H1 (cell line): ENCODE data around the gene TAF10. TPM values are rescaled to one million over a fixed set of nuclear protein-coding genes. Genes with fewer than 3 reads are reported as not detected.

ENCODE experiments used
- CTCF ChIA-PET: fragments of 300-600 bp; sonication (Branson Sonifier 250); formaldehyde crosslinking; loops from one replicate; lab custom pipeline; 2021; ENCODE audit not compliant: partially characterized antibody; lab: Charles Lee
- POLR2A ChIA-PET: fragments of 300-600 bp; sonication (Branson Sonifier 250); formaldehyde crosslinking; loops from one replicate; lab custom pipeline; 2021; ENCODE audit warnings: inconsistent platforms; ENCODE audit not compliant: partially characterized antibody; lab: Charles Lee
- DNase-seq, 2 experiments: peaks; one replicate each; pipeline versions ENCODE4 v3.0.0 to v3.0.0-alpha.2; 2010 to 2022; ENCODE audit warnings: low spot score in 2 of 2, low read depth in 1 of 2, mixed read lengths in 1 of 2
- FAIRE-seq: peaks from 2 replicates; lab custom pipeline; 2011; peaks lifted over from hg19 to GRCh38; lab: Jason Lieb, UNC
- H2AFZ ChIP-seq: 2 replicates; pipeline ENCODE4 v1.8.1; 2012; ENCODE audit warnings: low read length, inconsistent platforms
- H2AK5ac ChIP-seq: 2 replicates; pipeline ENCODE4 v1.6.1; 2013; ENCODE audit warnings: low read depth, low read length
- H2BK120ac ChIP-seq: replicated peaks from 2 replicates; pipeline ENCODE3; 2013; ENCODE audit warnings: low read depth, low read length, inconsistent platforms
- H2BK12ac ChIP-seq: 2 replicates; pipeline ENCODE4 v1.6.1; 2013; ENCODE audit warnings: low read depth, low read length
- H2BK15ac ChIP-seq: 2 replicates; pipeline ENCODE4 v1.6.1; 2013; ENCODE audit warnings: low read length
- H2BK20ac ChIP-seq: 2 replicates; pipeline ENCODE4 v1.6.1; 2013; ENCODE audit warnings: low read length
- H2BK5ac ChIP-seq: 2 replicates; pipeline ENCODE4 v1.6.1; 2013; ENCODE audit warnings: low read depth, low read length
- H3K14ac ChIP-seq: 2 replicates; pipeline ENCODE4 v1.6.1; 2013; ENCODE audit warnings: inconsistent platforms; ENCODE audit not compliant: insufficient read length
- H3K18ac ChIP-seq: 2 replicates; pipeline ENCODE4 v1.6.1; 2013; ENCODE audit warnings: low read length; ENCODE audit errors: extremely low read depth
- H3K23ac ChIP-seq: 2 replicates; pipeline ENCODE4 v1.6.1; 2013; ENCODE audit warnings: inconsistent platforms; ENCODE audit not compliant: insufficient read length
- H3K23me2 ChIP-seq: 2 replicates; pipeline ENCODE4 v1.6.1; 2013; ENCODE audit warnings: low read depth, low read length
- H3K27ac ChIP-seq: 2 replicates; pipeline ENCODE4 v1.6.1; 2011; ENCODE audit warnings: low read depth, low read length, inconsistent platforms
- H3K27me3 ChIP-seq, 4 experiments: replicated peaks in 1 of 4; 1 replicate in 1 of 4; 2 replicates in 3 of 4; pipeline versions ENCODE4 v1.6.1 to v1.8.1; 2011 to 2013; ENCODE audit warnings: low read length in 3 of 4, mild to moderate bottlenecking in 3 of 4, inconsistent platforms in 2 of 4, mixed read lengths in 2 of 4, moderate library complexity in 1 of 4; ENCODE audit not compliant: control insufficient read depth in 3 of 4, insufficient read depth in 3 of 4; ENCODE audit errors: extremely low read depth in 1 of 4
- H3K36me3 ChIP-seq, 4 experiments: 2 replicates each; pipeline versions ENCODE4 v1.6.1 to v1.8.1; 2011 to 2013; ENCODE audit warnings: mild to moderate bottlenecking in 4 of 4, low read length in 3 of 4, moderate library complexity in 2 of 4, control low read depth in 1 of 4, inconsistent platforms in 1 of 4; ENCODE audit not compliant: insufficient read depth in 4 of 4, control insufficient read depth in 2 of 4
- H3K4ac ChIP-seq: replicated peaks from 2 replicates; pipeline ENCODE3; 2013; ENCODE audit warnings: low read length, low read depth, mixed read lengths, inconsistent platforms; ENCODE audit not compliant: insufficient read length
- H3K4me1 ChIP-seq, 4 experiments: replicated peaks in 1 of 4; 1 replicate in 1 of 4; 2 replicates in 3 of 4; pipeline versions ENCODE4 v1.6.1 to v1.8.1; 2011 to 2013; ENCODE audit warnings: low read length in 3 of 4, inconsistent platforms in 2 of 4, mixed read lengths in 1 of 4; ENCODE audit not compliant: insufficient read depth in 4 of 4, control insufficient read depth in 3 of 4
- H3K4me2 ChIP-seq, 2 experiments: 2 replicates each; pipeline versions ENCODE4 v1.6.1 to v1.8.1; 2011 to 2013; ENCODE audit warnings: low read depth in 2 of 2, low read length in 2 of 2, control low read depth in 1 of 2, inconsistent platforms in 1 of 2, mild to moderate bottlenecking in 1 of 2; ENCODE audit not compliant: insufficient read depth in 1 of 2
- H3K4me3 ChIP-seq, 4 experiments: fragments of 200-600, 300-600 bp in 1 of 4; sonication (generic), shearing (Covaris generic), sonication (Bioruptor Twin) in 1 of 4; 2 replicates each; pipeline versions ENCODE4 v1.5.1 to v1.8.1; 2011 to 2016; ENCODE audit warnings: low read length in 4 of 4, low read depth in 3 of 4, control low read depth in 2 of 4, inconsistent platforms in 2 of 4, mild to moderate bottlenecking in 2 of 4, mixed read lengths in 1 of 4, moderate library complexity in 1 of 4; ENCODE audit not compliant: insufficient read depth in 2 of 4; ENCODE audit errors: extremely low read depth in 1 of 4
- H3K56ac ChIP-seq: replicated peaks from 2 replicates; pipeline ENCODE3; 2013; ENCODE audit warnings: low read depth, mild to moderate bottlenecking, mixed read lengths, low read length, inconsistent platforms; ENCODE audit not compliant: insufficient read length
- H3K79me1 ChIP-seq: 2 replicates; pipeline ENCODE4 v1.6.1; 2013; ENCODE audit warnings: low read depth, low read length, control low read depth
- H3K79me2 ChIP-seq, 2 experiments: 2 replicates each; pipeline versions ENCODE4 v1.6.1 to v1.8.1; 2012 to 2013; ENCODE audit warnings: low read length in 2 of 2, mild to moderate bottlenecking in 2 of 2, inconsistent platforms in 1 of 2; ENCODE audit not compliant: insufficient read depth in 2 of 2, control insufficient read depth in 1 of 2
- H3K9ac ChIP-seq, 4 experiments: replicated peaks in 1 of 4; 1 replicate in 1 of 4; 2 replicates in 3 of 4; pipeline versions ENCODE4 v1.6.1 to v1.8.1; 2011 to 2013; ENCODE audit warnings: low read depth in 3 of 4, low read length in 3 of 4, control low read depth in 2 of 4, mild to moderate bottlenecking in 2 of 4, moderate library complexity in 2 of 4, inconsistent platforms in 1 of 4; ENCODE audit errors: extremely low read depth in 1 of 4
- H3K9me3 ChIP-seq, 2 experiments: 2 replicates each; pipeline versions ENCODE4 v1.6.1 to v1.8.1; 2012 to 2013; ENCODE audit warnings: mild to moderate bottlenecking in 2 of 2, moderate library complexity in 2 of 2, control low read depth in 1 of 2, inconsistent platforms in 1 of 2, low read depth in 1 of 2, low read length in 1 of 2, mixed read lengths in 1 of 2; ENCODE audit not compliant: insufficient read depth in 2 of 2
- H4K20me1 ChIP-seq, 2 experiments: replicated peaks in 1 of 2; 2 replicates each; pipeline versions ENCODE3 to v1.8.1; 2011 to 2013; ENCODE audit warnings: inconsistent platforms in 2 of 2, low read length in 2 of 2, mild to moderate bottlenecking in 1 of 2; ENCODE audit not compliant: insufficient read depth in 2 of 2, control insufficient read depth in 1 of 2
- H4K5ac ChIP-seq: 2 replicates; pipeline ENCODE4 v1.6.1; 2013; ENCODE audit warnings: low read length, low read depth, mixed read lengths, inconsistent platforms; ENCODE audit not compliant: insufficient read length
- H4K8ac ChIP-seq: 2 replicates; pipeline ENCODE4 v1.8.0; 2013; ENCODE audit warnings: mild to moderate bottlenecking, moderate library complexity, low read length, inconsistent platforms; ENCODE audit not compliant: insufficient read depth; ENCODE audit errors: extremely low read depth
- H4K91ac ChIP-seq: replicated peaks from 2 replicates; pipeline ENCODE3; 2013; ENCODE audit warnings: low read length, mixed read lengths, inconsistent platforms; ENCODE audit not compliant: insufficient read length
- RAD21 ChIP-seq, 2 experiments: IDR thresholded peaks in 1 of 2; conservative IDR thresholded peaks in 1 of 2; 2 replicates each; pipeline ENCODE4 v1.6.1; 2011; ENCODE audit warnings: low read depth in 2 of 2, low read length in 2 of 2, improper control_type of control experiment in 1 of 2, inconsistent platforms in 1 of 2, mild to moderate bottlenecking in 1 of 2, moderate library complexity in 1 of 2
- SAP30 ChIP-seq: fragments of 300-600 bp; sonication (generic); IDR thresholded peaks from 2 replicates; pipeline ENCODE4 v1.7.1; 2012; ENCODE audit warnings: low read length, moderate library complexity, mild to moderate bottlenecking, inconsistent platforms; ENCODE audit not compliant: insufficient read depth, insufficient replicate concordance
- SIRT6 ChIP-seq: IDR thresholded peaks from one replicate; pipeline ENCODE4 v1.7.1; 2012; ENCODE audit warnings: low read length, inconsistent platforms
- WGBS, 2 experiments: shearing (Covaris generic) in 1 of 2; methylation state at CpG; one replicate each; pipeline versions ENCODE4 v1.1.6 to v1.1.7; 2013 to 2015; ENCODE audit warnings: low lambda C conversion rate in 2 of 2, mixed read lengths in 2 of 2, inconsistent platforms in 1 of 2, low coverage in 1 of 2, missing lambda C conversion rate in 1 of 2; ENCODE audit not compliant: insufficient replicate concordance in 2 of 2, insufficient coverage in 1 of 2, insufficient read length in 1 of 2; ENCODE audit errors: extremely low coverage in 1 of 2, missing lambda C conversion rate in 1 of 2; 5-methylcytosine and 5-hydroxymethylcytosine counted together
- polyA plus RNA-seq, 7 experiments: library from polyadenylated mRNA; depleted of rRNA in 3 of 7; stranded (reverse) in 5 of 7; unstranded in 2 of 7; fragments of >200 nt in 5 of 7; fragments of 200-250 nt in 2 of 7; gene quantifications; 1 replicate in 5 of 7; 2 replicates in 1 of 7; 4 replicates in 1 of 7; pipeline versions ENCODE4 v1.2.1 to v1.2.3, GENCODE V29; 2011 to 2013; ENCODE audit warnings: missing spikeins in 2 of 7, mixed read lengths in 2 of 7
- total RNA-seq: library from RNA; stranded (reverse); fragmentation: NEBNext Ultra II Directional; extraction: Animal tissue kit (Norgen Biotek cat#: 25700); gene quantifications from 2 replicates; pipeline ENCODE4 v1.2.1, GENCODE V29; 2021

TAF10 gene
- total and polyA plus RNA-seq, 2 of the 8 experiments (the other 6 are each of a cell fraction or from before 2014, with no cell fraction given) = 128 to 213 TPM

DNA sequence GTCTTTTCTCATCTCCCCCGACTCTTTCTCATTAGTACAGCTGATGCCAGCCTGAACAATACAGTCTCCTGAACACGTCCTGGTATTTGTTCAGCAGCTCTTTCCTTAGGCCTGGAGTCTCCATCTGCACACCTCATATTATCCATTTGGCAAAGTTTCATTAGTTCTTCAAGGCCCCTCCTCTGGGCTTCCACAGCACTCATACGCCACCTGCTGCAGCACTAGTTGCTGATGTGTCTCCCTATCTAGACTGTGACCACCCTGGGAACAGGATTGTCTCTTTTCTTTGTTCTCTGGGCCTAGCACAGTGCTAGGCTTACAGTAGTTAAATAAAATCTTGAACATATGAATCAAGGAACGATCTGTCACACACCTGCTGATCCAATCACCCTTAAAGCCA is 26.4 kb upstream of the TAF10 start:
- no peak overlapping the region for H2BK20ac ChIP-seq
- H3K23ac ChIP-seq = no peak overlapping the region
- FAIRE-seq (no peak), DNase-seq (no peak)
- H3K36me3 ChIP-seq = no peaks in the 10 kb centered on the region; a peak in 1 of 8 replicates
- TF ChIP-seq SAP30 (no peak), RAD21 (IDR thresholded peaks at IDR 0.05 in 1 of 2, conservative IDR thresholded peaks at IDR 0.05 in 1 of 2; ENCODE audit: low read depth in 2 of 2, low read length in 2 of 2) (peak in 1 of 2 experiments; percentile 13; a peak in 1 of 4 replicates), SIRT6 (no peak)
- no peaks in the 10 kb centered on the region; a peak in 1 of 7 replicates for H3K27me3 ChIP-seq
- H3K9ac ChIP-seq = 0 out of 7 replicates have a peak overlapping the region, but pooled peaks of 1 of the 4 experiments have one; percentile 8
- H3K4me3 ChIP-seq = no peak overlapping the region
- H3K79me1 ChIP-seq = no peaks in the 10 kb centered on the region
- ChIA-PET POLR2A (interaction anchor here (0.6 to 1.2 kb wide), 3 partner anchors 18 to 27 kb away, joined by 3 to 4 read pairs (median 3); partner anchors contain the start of genes TAF10 and TPP1), CTCF (interaction anchor here (1.0 to 1.6 kb wide), 4 partner anchors 9 to 109 kb away, joined by 3 to 5 read pairs (median 4); partner anchors contain the start of gene DCHS1)
- H2AK5ac ChIP-seq = no peak overlapping the region
- no peaks in the 10 kb centered on the region for H3K23me2 ChIP-seq
- H3K27ac ChIP-seq = no peak overlapping the region
- no peak overlapping the region for H2BK120ac ChIP-seq
- H3K56ac ChIP-seq = no peak overlapping the region
- H3K14ac ChIP-seq = no peak overlapping the region
- no peak overlapping the region for H3K4me2 ChIP-seq
- no peaks in the 10 kb centered on the region for H3K79me2 ChIP-seq
- no peaks in the 10 kb centered on the region for H3K9me3 ChIP-seq
- no peak overlapping the region for H2BK15ac ChIP-seq
- WGBS, 2 experiments = 83% methylated on average over 4 of the region's 4 CpGs; no CpG with 5 or more reads in 1 of the 2 experiments
- no peak overlapping the region for H4K5ac ChIP-seq
- H4K20me1 ChIP-seq = peaks cover 0 to 2% of the 10 kb centered on the region in 2 experiments
- no peak overlapping the region for H2BK5ac ChIP-seq
- H3K4ac ChIP-seq = no peak overlapping the region
- H3K4me1 ChIP-seq = no peaks in the 10 kb centered on the region
- H4K8ac ChIP-seq = no peak overlapping the region
- H2BK12ac ChIP-seq = no peak overlapping the region
- no peak overlapping the region for H2AFZ ChIP-seq
- H3K18ac ChIP-seq = no peak overlapping the region
- no peak overlapping the region for H4K91ac ChIP-seq
